HG02973 (cell line): ENCODE measurements around the gene GON4L.
"Not testable (repeated sequence)": the region's sequence is repeated elsewhere in the genome, so short reads cannot be mapped to it uniquely, and the experiment has no call there.

Experiments used
- ATAC-seq: cut with Tn5 transposase; IDR thresholded peaks from one replicate; pipeline ENCODE4 v1.9.1; 2021; ENCODE audit warnings: moderate library complexity; ENCODE audit not compliant: unreplicated experiment

The GON4L gene

DNA sequence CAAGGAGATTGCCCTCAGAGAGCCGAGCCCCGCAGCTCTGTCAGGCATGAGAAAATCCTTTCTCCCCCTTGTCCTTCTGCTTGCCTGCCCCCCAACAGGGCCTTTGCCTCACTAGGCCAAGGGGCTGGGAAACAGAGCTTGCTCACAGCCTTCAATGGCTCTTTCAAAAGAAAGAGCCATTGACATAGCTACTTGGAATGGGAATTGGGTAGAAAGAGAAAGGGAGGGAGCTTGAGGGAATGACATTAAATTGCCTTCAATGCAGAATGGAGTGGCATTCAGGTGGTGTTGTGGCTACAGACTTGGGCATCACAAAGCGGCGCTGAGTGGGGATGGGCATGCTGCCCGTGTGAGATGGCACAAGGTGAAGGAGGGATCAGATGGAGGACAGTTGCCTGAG lies 15.5 kb upstream of the GON4L start:
- ATAC-seq = no peak

DNA sequence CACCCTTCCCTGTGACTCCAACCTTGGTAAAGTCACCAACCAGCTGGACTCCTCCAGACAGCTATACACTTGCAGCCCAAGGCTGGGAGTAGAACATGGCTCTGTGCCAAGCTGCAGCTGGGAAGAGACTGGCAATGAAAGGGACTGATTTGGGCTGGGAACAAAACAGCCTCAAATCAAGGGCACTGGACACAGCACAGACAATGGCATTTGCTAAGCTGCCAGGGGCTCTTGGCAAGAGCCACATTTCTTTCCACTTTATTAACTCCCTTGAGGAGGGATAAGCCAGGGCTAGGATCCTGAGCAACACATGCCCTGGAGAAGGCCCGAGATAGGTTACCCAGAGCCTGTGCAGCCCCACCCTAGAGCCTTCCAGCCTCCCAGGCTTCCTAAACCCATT lies 14.4 kb upstream of the GON4L start:
- ATAC-seq = no peak

DNA sequence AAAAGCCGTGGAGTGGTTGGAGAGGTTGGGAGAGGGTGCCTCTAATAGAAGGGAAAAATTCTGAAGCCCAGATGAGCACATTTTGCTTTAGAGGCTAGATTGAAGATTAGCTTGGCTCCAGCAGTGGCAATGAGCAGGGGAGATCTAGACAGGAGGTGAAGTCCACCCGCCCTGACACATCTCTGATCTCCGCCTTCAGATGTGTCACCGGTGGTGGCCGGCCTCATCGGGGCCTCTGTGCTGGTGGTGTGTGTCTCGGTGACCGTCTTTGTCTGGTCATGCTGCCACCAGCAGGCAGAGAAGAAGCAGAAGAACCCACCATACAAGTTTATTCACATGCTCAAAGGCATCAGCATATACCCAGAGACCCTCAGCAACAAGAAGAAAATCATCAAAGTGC lies 10.8 kb upstream of the GON4L start:
- no peak for ATAC-seq

DNA sequence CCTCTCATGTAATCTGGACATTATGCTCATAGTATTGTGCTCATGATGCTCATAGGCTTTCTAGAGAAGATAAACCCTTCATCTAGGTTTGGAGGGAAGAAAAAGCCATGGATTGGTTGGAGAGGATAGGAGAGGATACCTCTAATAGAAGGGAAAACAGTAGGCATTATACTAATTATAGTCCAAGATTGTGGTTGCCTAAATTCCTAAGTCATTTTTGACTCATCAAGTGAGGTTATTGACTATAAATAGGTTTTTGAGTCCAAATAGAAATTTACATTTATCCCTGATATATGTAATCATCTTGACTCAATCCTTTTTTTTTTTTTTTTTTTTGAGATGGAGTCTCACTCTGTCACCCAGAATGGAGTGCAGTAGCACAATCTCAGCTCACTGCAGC lies 7.4 kb upstream of the GON4L start:
- ATAC-seq = no peak

DNA sequence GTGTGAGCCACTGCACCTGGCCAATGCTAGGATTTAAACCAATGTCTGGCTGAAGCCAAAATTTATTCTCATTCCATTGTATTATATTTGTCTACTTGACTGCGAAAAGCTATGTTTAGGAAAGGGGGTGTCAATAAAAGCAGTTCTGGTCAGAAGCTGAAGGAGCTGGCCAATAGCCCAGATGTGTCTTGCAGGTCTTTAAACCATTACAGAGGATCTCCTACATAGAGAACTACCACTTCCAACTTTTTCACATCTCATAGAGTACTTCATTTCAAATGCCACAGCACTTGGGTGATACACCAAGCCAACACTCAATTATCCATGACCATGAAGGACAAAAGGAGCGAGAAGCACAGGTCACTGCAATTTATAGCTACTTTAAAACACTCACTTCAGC lies 4.9 kb upstream of the GON4L start:
- ATAC-seq = no peak

DNA sequence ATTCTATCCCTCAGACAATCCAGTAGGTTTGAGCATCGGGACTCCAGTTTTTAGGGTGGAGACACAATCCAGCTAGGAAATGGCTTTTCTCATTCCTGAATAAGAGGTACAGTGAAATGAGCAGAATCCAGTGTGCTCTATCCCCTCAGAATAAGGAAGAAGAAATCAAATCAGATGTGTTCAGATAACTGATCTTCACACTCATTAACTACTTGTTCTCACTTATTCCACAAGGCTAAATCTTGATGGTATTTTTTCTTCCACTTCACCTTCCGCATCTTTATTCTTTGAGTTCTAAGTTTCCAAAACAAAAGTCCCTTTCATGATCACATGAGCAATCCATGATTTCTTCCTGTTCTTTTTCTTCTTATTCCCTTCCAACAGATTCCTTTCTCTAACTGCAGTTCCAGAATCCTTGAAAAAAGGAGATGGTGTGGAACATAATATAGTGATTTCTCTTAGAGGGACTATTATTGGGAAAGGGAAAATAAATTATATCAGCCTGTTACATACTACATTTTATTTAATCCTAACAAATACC lies 4.0 kb upstream of the GON4L start:
- ATAC-seq = no peak

DNA sequence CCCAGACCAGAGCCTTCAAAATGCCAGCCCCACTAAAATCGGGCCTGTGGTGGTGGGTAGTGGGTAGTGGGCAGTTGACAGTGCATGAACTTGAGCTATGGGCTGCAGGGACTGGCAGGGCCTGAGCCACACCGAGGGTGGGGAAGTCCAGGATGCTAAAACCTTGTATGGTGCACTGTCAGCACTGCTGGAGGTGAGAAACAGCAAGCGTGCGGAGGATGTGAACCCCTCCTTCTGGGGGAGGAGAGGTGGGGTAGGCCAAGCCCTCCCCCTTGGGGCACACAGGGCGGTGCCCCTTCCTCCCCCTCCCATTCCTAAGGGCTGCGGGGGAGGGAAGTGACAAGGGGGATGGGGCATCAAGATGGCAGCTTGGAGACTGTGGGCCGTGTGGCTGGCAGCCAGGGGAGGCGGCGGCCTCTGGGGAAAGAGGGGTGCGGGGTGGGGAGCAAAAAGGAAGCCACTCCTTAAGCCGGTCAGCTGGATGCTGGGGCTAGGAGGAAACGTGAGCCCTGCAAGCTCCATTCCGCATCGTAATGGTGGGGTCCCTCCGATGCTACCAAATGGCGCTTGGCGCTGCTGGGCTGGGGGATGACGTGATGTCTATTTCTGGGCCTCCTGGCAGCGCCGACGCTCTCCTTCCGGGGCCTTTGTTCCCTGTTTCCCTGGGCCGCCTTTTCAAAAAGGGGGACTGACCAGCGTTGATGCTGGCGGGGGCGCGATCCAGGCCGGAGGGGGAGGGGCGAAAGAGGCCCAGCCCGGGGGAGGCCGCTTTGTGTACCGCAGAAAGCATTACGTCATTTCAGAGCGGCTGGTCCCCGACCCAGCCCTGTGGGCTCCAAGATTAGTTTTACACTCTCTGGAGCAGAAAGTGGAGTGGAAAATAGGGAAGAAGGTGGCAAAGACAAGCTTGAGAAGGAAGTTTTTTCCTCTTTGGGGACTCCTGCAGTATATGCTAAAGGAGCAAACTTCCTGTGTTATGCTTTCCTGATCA lies 3.2 kb upstream of the GON4L start:
- no peak for ATAC-seq

DNA sequence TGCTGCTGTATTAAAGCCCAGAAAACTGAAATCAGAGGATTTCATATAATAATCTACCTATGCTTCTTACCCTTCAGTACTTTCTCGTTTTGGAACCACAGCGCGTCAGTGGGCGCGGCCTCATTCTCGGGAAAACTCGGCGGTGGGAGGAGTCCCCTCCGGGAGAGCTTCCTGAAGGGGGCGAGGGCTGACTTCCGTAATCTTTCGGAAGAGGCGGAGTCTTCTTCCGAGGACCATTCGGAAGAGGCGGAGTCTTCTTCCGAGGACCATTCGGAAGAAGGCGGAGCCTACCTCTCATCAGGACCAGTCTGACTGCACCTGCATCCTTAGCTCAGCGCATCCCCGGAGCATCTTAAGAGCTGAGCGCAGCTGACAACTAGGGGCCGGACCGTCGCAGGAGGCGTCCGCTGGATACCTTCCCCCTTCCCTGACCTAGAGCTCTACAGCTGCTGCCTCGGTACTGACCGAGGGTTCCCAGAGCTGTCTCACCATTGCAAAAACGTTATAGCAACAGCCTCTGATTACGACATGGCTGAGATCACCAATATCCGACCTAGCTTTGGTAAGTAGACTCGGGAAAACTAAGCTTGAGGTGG lies 2.3 kb upstream of the GON4L start, which contains the start of gene SYT11:
TSS of gene SYT11 (plus strand) at position 334 of the 596 bp plus-strand sequence. CDS start at position 529, 195 bp downstream.
- ATAC-seq = peak; percentile 62

DNA sequence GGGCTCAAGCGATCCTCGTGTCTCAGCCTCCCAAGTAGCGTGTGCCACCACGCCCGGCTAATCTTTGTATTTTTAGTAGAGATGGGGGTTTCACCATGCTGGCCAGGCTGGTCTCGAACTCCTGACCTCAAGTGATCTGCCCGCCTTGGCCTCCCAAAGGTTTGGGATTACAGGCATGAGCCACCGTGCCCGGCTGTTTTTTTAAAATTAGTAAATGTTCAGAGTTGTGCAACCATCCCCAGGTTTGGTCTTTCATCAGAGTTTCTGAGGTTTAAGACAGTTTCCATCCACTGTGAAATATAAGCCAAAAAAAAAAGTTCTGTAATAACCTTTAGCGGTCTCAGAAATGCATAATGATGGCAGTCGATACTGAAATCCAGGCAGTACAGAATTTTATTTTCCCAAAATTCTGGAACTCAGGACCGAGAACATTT lies 1.8 kb upstream of the GON4L start:
- ATAC-seq = peak; percentile 7

DNA sequence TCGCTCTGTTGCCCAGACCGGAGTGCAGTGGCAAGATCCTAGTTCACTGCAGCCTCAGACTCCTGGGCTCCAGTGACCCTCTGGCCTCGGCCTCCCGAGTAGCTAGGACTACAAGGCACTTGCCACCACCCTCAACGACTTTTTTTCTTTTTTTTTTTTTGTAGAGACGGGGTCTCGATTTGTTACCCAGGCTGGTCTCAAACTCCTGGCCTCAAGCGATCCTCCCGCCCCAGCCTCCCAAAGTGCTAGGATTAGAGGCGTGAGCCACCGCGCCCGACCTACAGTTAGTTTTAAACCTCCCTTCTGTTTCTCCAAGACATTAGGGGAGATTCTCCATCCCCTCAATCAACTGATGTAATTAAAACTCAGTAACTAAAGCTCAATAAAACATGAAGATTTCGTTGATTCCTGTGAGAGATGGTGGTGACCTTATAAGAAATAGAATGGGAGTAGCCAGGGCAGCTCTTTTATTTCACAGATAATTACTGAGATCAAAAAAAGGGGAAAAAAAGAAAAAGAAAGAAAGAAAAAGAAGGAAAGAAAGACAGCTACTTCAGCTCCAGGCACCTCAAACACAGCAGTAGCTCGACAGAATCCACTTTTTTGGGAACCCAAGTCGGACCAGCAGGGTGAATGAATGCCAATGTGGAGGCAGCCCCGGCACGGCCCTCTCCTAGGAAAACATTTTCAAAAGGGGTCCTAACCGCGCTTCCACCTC lies 598 bp downstream of the GON4L start:
- ATAC-seq = no peak

DNA sequence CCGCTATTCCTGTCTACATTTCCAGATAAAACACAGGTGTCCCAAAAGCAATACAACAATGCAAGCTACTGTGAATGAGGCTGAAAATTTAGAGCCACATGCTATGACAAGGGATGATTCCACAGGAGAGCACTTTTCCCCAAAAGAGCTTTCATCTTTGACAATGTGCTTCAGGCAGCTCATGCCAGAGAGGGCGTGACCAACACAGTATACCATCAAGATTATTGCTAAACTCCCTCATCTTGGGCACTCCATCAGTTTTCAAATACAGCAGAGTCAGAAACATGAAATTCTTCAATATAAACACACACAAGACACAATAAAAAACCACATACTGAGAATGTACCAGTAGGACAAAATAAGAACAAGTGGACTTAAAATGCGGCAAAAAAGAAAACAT lies 6.7 kb downstream of the GON4L start:
- no peak for ATAC-seq

DNA sequence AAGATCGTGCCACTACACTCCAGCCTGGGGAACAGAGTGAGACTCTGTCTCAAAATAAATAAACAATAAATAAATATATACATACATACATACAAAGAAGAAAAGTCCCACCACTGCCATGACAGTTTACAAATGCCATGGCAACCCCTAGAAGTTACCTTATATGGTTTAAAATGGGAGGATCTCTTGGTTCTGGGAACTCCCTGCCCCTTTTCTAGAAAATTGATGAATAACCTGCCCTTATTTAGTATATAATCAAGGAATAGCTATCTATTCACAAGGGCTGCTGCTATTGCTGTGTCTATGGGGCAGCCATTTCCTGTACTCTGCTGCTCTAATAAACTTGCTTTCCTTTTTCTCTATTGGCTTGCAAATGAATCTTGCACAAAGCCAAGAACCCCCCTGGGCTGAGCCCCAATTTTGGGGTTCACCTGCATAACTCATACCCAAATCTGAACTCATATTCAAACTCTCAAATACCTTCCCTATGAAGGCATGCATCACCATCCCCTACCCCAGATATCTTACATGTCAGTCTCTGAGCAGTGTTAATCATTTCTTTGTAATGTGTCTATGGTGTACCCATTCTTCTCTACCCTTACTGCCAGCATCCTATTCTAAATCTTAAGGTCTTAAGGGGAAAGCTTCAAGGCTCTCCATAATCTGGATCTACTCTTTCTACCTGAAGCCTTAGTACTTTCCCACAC lies 9.0 kb downstream of the GON4L start:
- no peak for ATAC-seq

DNA sequence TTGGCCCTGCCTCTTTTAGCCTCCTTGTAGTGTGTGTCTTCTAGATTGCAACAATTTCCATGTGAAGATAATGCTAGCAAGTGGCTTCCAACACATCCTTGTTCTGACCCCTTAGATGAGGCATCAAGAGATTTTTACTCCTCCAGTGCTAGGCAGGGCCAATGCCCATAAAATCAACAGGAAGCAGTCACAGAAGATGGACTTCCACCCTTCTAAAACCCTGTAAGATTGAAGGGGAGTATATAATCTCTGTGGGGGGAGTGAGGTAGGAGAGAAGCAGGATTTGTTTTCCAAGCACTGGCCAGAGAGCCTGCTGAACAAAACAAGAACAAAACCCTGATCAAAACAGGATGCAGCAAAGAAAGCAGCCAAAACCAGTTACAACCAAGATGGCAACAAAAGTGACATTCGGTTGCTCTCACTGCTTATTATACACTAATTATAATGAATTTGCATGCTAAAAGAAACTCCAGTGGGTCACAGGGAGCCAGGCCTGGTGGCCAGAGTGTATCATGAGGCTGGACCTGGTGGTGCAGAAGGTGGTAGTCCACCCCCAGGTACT lies 12.1 kb downstream of the GON4L start:
- no peak for ATAC-seq

DNA sequence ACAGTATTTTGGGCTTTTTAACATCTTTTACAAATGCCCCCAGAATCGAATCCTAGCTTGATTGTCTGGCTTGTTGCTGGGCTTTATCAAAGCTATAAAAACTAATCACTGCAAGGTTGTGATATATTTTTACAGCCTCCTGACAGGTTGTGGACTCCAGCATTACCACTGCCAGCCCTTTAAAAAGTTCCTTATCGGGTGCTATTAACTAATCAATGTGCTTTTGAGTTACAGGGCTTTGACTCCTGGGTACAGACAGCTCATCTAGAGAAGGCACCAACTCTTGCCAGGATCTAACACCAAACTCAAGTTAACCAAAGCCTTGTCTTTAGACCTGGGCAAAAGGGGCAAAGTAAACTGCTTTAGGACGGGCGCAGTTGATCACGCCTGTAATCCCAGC lies 16.6 kb downstream of the GON4L start:
- no peak for ATAC-seq

DNA sequence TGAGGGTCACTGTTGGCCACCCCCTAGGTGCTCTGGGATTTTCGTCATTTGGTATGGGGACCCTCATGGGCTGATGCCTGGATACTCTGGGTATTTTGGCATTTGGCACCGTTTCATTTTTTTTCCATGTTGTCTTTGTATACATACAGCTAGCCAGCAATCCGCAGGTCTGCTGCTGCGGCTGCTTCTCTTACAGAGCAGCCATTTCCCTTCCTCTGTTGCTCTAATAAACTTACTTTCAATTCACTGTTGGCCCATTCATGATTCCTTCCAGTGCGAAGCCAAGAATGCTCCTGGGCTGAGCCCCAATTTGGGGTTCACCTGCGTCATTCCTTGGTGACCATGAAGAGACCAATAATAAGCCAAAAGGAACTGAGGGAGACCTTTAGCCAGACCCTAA lies 21.5 kb downstream of the GON4L start:
- no peak for ATAC-seq

DNA sequence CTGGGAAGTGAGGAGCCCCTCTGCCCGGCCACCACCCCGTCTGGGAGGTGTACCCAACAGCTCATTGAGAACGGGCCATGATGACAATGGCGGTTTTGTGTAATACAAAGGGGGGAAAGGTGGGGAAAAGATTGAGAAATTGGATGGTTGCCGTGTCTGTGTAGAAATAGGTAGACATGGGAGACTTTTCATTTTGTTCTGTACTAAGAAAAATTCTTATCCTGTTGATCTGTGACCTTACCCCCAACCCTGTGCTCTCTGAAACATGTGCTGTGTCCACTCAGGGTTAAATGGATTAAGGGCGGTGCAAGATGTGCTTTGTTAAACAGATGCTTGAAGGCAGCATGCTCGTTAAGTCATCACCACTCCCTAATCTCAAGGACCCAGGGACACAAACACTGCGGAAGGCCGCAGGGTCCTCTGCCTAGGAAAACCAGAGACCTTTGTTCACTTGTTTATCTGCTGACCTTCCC lies 22.1 kb downstream of the GON4L start:
- not testable (repeated sequence) for ATAC-seq

DNA sequence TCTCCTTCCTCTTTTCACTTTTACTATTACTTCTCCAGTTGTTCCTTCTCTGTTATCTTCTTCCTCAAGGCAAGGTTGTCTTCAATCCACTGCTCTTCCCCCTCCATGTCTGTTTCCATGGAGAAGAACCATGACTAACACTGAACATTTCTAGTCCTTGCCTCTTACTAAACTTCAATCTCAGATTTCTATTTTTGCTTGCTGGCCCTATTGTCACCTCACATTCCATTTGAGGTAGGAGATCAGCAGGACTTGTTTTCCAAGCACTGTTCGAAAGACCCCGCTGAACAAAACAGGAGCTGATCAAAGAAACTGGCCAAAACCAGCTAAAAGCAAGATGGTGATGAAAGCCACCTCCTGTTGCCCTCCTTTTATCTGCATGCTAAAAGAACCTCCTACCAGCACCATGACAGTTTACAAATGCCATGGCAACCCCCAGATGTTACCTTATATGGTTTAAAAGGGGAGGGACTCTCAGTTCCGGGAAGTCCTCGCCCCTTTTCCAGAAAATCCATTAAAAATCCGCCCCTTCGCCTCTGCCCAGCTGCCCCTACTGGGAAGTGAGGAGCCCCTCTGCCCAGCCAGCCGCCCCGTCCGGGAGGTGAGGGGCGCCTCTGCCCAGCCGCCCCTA lies 22.6 kb downstream of the GON4L start:
- ATAC-seq = no peak

DNA sequence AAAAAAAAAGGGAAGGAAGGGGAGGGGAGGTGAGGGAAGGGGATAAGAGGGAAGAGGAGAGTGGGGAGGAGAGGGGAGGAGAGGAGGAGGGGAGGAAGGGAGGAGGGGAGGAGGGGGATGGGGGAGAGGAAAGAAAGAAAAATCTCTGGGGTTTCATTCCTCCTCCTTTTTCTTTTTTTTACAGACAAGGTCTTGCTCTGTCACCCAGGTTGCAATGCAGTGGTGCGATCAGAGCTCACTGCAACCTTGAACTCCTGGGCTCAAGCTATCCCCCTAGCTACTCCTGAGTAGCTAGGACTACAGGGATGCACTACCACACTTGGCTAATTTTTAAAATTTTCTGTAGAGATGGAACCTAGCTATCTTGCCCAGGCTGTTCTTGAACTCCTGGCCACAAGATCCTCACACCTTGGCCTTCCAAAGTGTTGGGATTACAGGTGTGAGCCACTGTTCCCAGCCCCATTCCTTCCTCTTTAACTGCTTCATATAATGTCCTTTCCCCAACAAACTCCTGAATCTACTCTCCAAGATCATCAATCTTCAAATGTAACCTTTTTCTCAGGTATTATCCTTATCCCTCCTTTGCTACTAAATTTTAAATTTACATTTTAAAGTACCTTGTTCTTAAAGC lies 23.2 kb downstream of the GON4L start:
- no peak for ATAC-seq

DNA sequence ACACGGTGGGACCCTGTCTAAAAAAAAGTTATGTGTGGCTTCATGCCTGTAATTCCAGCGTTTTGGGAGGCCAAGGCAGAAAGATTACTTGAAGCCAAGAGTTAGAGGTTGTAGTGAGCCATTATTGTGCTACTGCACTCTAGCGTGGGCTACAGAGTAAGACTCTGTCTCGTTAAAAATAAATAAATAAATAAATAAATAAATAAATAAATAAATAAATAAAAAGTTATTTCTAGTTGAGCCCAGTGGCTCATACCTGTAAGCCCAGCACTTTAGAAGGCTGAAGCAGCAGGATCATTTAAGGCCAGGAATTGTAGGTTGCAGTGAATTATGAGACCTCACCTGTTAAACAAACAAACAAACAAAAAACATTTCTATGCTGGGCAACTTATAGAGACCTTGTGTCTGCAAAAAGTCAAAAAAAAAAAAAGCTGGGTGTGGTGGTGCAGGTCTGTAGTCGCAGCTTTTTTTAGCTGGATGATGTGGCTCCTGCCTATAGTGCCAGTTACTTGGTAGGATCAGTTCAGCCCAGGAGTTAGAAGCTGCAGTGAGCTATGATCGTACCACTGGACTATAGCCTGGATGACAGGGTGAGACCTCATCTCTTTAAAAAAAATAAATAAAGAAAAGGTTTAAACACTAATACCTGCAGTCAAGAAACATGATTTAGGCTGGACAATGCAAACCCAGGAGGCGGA lies 25.6 kb downstream of the GON4L start:
- ATAC-seq = no peak
